T-helper 1 cell treated with Interleukin-12 subunit alpha and Interleukin-12 subunit beta and Interleukin-4 antibody, amounts not matched to agents 30 μg/mL and 1 μg/mL, for 36 hours (primary cell): ENCODE results near the gene EYS.

ENCODE experiments used
- H3K27ac Mint-ChIP-seq: one replicate; pipeline ENCODE4 v1.8.0; 2021; ENCODE audit warnings: mild to moderate bottlenecking, mixed read lengths
- H3K27me3 Mint-ChIP-seq: one replicate; pipeline ENCODE4 v1.8.0; 2021; ENCODE audit warnings: low read depth, mixed read lengths
- H3K36me3 Mint-ChIP-seq: one replicate; pipeline ENCODE4 v1.8.0; 2021; ENCODE audit warnings: low read depth, mixed read lengths
- H3K4me1 Mint-ChIP-seq: one replicate; pipeline ENCODE4 v1.8.0; 2021; ENCODE audit warnings: low read depth, mixed read lengths
- H3K4me3 Mint-ChIP-seq: one replicate; pipeline ENCODE4 v1.8.0; 2021; ENCODE audit warnings: mild to moderate bottlenecking, moderate library complexity, mixed read lengths
- H3K9me3 Mint-ChIP-seq: one replicate; pipeline ENCODE4 v1.8.0; 2021; ENCODE audit warnings: mixed read lengths

EYS gene

GRCh38 chr6:65186826-65187225 is 520.2 kb downstream of the EYS start:
- H3K4me1 Mint-ChIP-seq = no peaks in the 10 kb centered on the region
- H3K27ac Mint-ChIP-seq = no peak overlapping the region
- no peak overlapping the region for H3K4me3 Mint-ChIP-seq
- no peaks in the 10 kb centered on the region for H3K36me3 Mint-ChIP-seq
- no peaks in the 10 kb centered on the region for H3K27me3 Mint-ChIP-seq
- H3K9me3 Mint-ChIP-seq = peaks cover 3% of the 10 kb centered on the region

GRCh38 chr6:65182681-65183080 is 524.3 kb downstream of the EYS start:
- Mint-ChIP-seq H3K27me3 (no peaks in the 10 kb centered on the region), H3K4me3 (no peak overlapping the region), H3K36me3 (no peaks in the 10 kb centered on the region), H3K4me1 (no peaks in the 10 kb centered on the region), H3K9me3 (peaks cover 12% of the 10 kb centered on the region), H3K27ac (no peak overlapping the region)

GRCh38 chr6:65170273-65170672 is 536.8 kb downstream of the EYS start:
- H3K9me3 Mint-ChIP-seq = peaks cover 3% of the 10 kb centered on the region
- no peaks in the 10 kb centered on the region for H3K36me3 Mint-ChIP-seq
- H3K27me3 Mint-ChIP-seq = no peaks in the 10 kb centered on the region
- no peak overlapping the region for H3K4me3 Mint-ChIP-seq
- H3K4me1 Mint-ChIP-seq = no peaks in the 10 kb centered on the region
- H3K27ac Mint-ChIP-seq = no peak overlapping the region

- H3K9me3 Mint-ChIP-seq = peaks cover 14% of the 10 kb centered on the region
- no peaks in the 10 kb centered on the region for H3K36me3 Mint-ChIP-seq
- H3K27me3 Mint-ChIP-seq = no peaks in the 10 kb centered on the region
- no peaks in the 10 kb centered on the region for H3K4me1 Mint-ChIP-seq
- no peak overlapping the region for H3K4me3 Mint-ChIP-seq
- H3K27ac Mint-ChIP-seq = no peak overlapping the region
Observed at GRCh38 chr6:65161661-65162060, 545.4 kb downstream of the EYS start.

GRCh38 chr6:65157025-65157424 is 550.0 kb downstream of the EYS start:
- Mint-ChIP-seq H3K27me3 (no peaks in the 10 kb centered on the region), H3K36me3 (no peaks in the 10 kb centered on the region), H3K27ac (no peak overlapping the region), H3K4me1 (no peaks in the 10 kb centered on the region), H3K9me3 (peaks cover 19% of the 10 kb centered on the region), H3K4me3 (no peak overlapping the region)

GRCh38 chr6:65155083-65155482 is 551.9 kb downstream of the EYS start:
- H3K4me1 Mint-ChIP-seq = no peaks in the 10 kb centered on the region
- H3K36me3 Mint-ChIP-seq = no peaks in the 10 kb centered on the region
- no peak overlapping the region for H3K4me3 Mint-ChIP-seq
- H3K27ac Mint-ChIP-seq = no peak overlapping the region
- peaks cover 20% of the 10 kb centered on the region for H3K9me3 Mint-ChIP-seq
- no peaks in the 10 kb centered on the region for H3K27me3 Mint-ChIP-seq

- no peaks in the 10 kb centered on the region for H3K4me1 Mint-ChIP-seq
- H3K27ac Mint-ChIP-seq = no peak overlapping the region
- peaks cover 13% of the 10 kb centered on the region for H3K9me3 Mint-ChIP-seq
- no peaks in the 10 kb centered on the region for H3K27me3 Mint-ChIP-seq
- H3K4me3 Mint-ChIP-seq = no peak overlapping the region
- H3K36me3 Mint-ChIP-seq = no peaks in the 10 kb centered on the region
Observed at GRCh38 chr6:65149841-65150240, 557.2 kb downstream of the EYS start.

- H3K27me3 Mint-ChIP-seq = no peaks in the 10 kb centered on the region
- no peaks in the 10 kb centered on the region for H3K4me1 Mint-ChIP-seq
- H3K27ac Mint-ChIP-seq = no peak overlapping the region
- H3K9me3 Mint-ChIP-seq = peaks cover 15% of the 10 kb centered on the region
- H3K4me3 Mint-ChIP-seq = no peak overlapping the region
- H3K36me3 Mint-ChIP-seq = no peaks in the 10 kb centered on the region
Observed at GRCh38 chr6:65148839-65149238, 558.2 kb downstream of the EYS start.

- Mint-ChIP-seq H3K36me3 (no peaks in the 10 kb centered on the region), H3K27ac (no peak overlapping the region), H3K27me3 (no peaks in the 10 kb centered on the region), H3K4me1 (no peaks in the 10 kb centered on the region), H3K9me3 (peaks cover 31% of the 10 kb centered on the region), H3K4me3 (no peak overlapping the region)
Observed at GRCh38 chr6:65135567-65135966, 571.5 kb downstream of the EYS start.

GRCh38 chr6:65126667-65127066 is 580.4 kb downstream of the EYS start:
- Mint-ChIP-seq H3K27me3 (no peaks in the 10 kb centered on the region), H3K4me3 (no peak overlapping the region), H3K4me1 (no peaks in the 10 kb centered on the region), H3K27ac (no peak overlapping the region), H3K9me3 (peaks cover 6% of the 10 kb centered on the region), H3K36me3 (no peaks in the 10 kb centered on the region)

- H3K27ac Mint-ChIP-seq = no peak overlapping the region
- H3K4me3 Mint-ChIP-seq = no peak overlapping the region
- no peaks in the 10 kb centered on the region for H3K27me3 Mint-ChIP-seq
- H3K9me3 Mint-ChIP-seq = peaks cover 3% of the 10 kb centered on the region
- H3K4me1 Mint-ChIP-seq = no peaks in the 10 kb centered on the region
- no peaks in the 10 kb centered on the region for H3K36me3 Mint-ChIP-seq
Observed at GRCh38 chr6:65123521-65123920, 583.5 kb downstream of the EYS start.

- no peak overlapping the region for H3K4me3 Mint-ChIP-seq
- no peak overlapping the region for H3K27ac Mint-ChIP-seq
Observed at GRCh38 chr6:65117817-65118409, 589.1 kb downstream of the EYS start.

GRCh38 chr6:65116326-65116725 is 590.7 kb downstream of the EYS start:
- no peak overlapping the region for H3K4me3 Mint-ChIP-seq
- no peaks in the 10 kb centered on the region for H3K27me3 Mint-ChIP-seq
- H3K4me1 Mint-ChIP-seq = no peaks in the 10 kb centered on the region
- H3K27ac Mint-ChIP-seq = no peak overlapping the region
- peaks cover 3% of the 10 kb centered on the region for H3K9me3 Mint-ChIP-seq
- no peaks in the 10 kb centered on the region for H3K36me3 Mint-ChIP-seq

More at GRCh38 chr6:65117817-65118409, 589.1 kb downstream of the EYS start:
- Mint-ChIP-seq H3K36me3 (no peaks in the 10 kb centered on the region), H3K9me3 (peaks cover 3% of the 10 kb centered on the region), H3K27me3 (no peaks in the 10 kb centered on the region), H3K4me1 (no peaks in the 10 kb centered on the region)

GRCh38 chr6:65113581-65113980 is 593.4 kb downstream of the EYS start:
- Mint-ChIP-seq H3K27ac (no peak overlapping the region), H3K4me3 (no peak overlapping the region), H3K27me3 (no peaks in the 10 kb centered on the region), H3K36me3 (no peaks in the 10 kb centered on the region), H3K9me3 (peaks cover 6% of the 10 kb centered on the region), H3K4me1 (no peaks in the 10 kb centered on the region)

- H3K4me1 Mint-ChIP-seq = no peaks in the 10 kb centered on the region
- peaks cover 4% of the 10 kb centered on the region for H3K9me3 Mint-ChIP-seq
- no peak overlapping the region for H3K27ac Mint-ChIP-seq
- H3K4me3 Mint-ChIP-seq = no peak overlapping the region
- H3K27me3 Mint-ChIP-seq = no peaks in the 10 kb centered on the region
- H3K36me3 Mint-ChIP-seq = no peaks in the 10 kb centered on the region
Observed at GRCh38 chr6:65112435-65112834, 594.6 kb downstream of the EYS start.

- H3K4me1 Mint-ChIP-seq = no peaks in the 10 kb centered on the region
- no peak overlapping the region for H3K4me3 Mint-ChIP-seq
- H3K27me3 Mint-ChIP-seq = no peaks in the 10 kb centered on the region
- H3K9me3 Mint-ChIP-seq = peaks cover 7% of the 10 kb centered on the region
- no peak overlapping the region for H3K27ac Mint-ChIP-seq
- H3K36me3 Mint-ChIP-seq = no peaks in the 10 kb centered on the region
Observed at GRCh38 chr6:65110031-65110430, 597.0 kb downstream of the EYS start.
